Measurements from ENCODE around the gene DUSP15.
A peak's percentile ranks its signal among the peaks of the same experiment; 100 is the strongest.
"Not testable (repeated sequence)": the region's sequence is repeated elsewhere in the genome, so short reads cannot be mapped to it uniquely, and the experiment has no call there.

DUSP15 gene

DNA sequence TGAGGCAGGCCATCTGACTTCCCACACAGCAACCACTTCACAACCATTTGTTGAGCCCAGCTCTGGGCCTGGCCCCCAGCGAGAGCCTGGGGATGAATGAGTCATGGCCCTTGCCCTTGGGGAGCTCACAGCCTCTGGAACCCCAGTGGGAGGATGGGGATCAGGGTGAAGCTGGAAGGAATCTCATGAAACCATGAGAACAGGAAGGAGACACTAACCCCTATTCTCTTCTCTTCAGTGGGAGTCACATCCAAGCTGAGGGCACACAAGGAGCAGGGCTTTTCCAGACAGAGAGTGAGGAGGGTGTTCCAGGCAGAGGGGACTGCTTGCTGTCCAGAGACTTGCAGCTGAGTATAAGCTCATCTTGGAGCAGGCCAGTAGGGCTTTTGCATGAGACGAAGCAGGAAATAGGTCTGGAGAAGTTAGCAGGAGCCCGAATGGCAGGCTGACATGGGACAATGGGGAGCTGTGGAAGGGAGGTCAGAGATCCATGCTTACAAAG, 32.4 kb downstream of the DUSP15 start:
- no peak for DNase-seq

DNA sequence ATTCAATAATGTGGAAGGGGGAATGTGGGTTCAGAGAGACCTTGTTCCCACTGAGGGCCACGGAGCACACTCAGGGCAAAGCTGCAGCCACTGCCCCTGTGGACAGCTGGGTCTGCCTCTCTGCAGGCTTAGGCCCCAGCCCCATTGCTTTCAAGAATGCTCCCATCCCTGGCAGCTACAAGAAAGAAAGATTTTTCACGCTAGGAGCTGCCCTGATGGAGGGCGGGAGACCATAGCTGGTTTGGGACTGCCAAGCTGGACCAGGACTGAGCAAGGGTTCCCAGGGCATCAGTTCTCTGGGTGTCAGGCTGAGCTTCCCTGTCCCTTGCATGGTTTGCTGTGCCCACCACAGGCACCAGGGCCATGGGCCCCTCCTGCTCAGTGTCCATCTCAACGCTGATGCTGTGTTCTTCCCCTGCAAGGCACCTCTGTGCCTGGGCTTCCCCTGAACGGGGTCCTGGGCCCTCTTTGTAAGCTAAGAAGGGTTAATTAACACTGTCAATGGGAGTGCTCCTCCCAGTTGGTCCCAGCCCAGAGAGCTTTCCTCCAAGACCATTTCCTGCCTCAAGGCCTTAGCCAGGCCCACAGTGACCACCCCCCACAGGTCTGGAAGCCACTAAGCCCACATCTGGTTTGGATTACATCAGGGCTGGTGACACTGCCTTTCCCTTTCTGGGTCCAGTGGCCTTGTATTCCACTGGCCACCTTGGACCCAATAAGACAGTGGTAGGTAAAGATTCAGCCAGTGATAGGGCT, 33.3 kb downstream of the DUSP15 start:
- no peak for DNase-seq

DNA sequence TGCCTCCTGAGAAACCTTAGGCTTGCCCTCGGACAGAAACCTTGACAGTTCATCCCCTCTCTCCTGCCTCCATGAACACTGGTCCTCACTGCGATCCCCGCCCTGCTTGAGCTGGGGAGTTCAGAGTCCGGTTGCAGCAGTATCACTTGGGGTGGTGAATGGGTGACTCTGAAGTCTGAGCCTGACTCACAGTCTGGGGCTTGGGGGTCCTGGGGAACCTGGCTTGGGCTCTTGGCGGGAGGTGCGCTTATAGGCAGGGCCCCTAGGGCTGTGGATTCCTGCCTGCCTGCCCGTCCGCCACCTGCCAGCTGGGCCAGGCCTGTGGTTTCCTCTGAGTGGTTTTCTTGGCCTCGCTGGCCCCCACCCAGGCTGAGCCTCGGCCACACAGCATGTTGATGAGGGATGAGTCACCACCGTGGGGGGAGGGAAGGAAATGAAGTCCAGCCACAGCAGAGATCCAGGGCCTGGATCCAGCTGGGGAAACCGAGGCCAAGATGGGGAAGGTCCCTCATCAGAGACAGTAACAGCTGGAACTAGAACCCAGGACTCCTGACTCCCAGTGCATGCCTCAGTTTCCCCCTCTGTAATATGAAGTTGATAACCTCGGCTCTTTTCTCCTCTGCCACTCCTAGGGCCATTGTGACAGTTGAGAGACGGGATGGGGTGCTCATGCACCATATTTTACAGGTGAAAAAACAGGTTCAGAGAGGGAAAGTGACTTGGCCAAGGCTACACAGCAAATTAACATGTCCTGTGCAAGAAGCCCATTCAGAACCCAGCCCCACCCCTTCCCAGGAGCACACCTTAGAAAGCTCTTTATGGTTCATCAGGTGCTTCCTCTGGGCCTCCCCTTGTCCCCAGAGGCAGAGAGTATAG, 34.1 kb downstream of the DUSP15 start:
- DNase-seq = no peak

DNA sequence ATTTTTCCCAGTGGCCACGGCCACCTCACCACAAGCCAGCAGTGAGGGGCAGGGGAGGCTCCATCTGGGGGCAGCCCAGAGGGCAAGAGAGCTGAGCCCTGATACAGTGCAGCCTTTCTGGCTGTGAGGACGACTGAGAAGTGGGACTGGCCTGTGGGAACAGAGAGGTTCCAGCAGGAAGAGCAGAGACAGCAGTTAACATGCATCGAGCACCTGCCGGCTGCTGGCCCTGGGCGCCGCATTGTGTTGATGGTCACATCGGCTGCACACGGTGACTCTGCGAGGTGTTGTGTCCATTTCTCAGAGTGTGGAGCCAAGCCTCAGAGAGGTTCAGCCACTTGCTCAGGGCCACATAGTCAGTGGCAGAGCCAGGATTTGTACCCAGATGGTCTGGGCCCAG, 34.8 kb downstream of the DUSP15 start:
- no peak for DNase-seq

DNA sequence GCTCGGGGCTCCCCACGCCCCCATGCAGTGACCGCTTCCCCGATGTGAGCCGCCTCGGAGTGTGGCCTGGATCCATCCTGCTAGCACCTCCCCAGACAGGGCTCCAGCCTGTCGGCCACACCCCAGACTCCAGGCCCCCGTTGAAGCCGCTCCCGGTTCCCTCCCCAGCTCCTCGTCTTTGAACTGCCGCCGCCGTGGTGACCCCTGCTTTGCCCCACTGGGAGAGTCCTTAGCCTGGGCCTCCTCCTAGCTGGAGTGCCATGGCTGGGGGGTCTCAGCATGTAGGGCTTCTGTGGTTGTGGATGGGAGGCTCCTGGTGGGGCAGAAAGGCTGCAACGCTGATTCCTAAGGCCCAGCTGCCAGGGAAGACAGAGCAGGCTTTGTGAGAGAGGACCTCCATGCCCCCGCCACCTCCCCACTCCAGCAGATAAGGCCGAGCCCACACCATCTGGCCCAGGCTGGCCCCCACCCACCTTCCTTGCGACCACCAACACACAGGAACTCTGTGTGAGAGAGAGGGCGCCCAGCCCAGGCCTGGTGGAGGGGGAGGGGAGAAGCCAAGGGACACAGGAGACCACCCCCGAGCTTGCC, 36.3 kb downstream of the DUSP15 start:
- DNase-seq = no peak

DNA sequence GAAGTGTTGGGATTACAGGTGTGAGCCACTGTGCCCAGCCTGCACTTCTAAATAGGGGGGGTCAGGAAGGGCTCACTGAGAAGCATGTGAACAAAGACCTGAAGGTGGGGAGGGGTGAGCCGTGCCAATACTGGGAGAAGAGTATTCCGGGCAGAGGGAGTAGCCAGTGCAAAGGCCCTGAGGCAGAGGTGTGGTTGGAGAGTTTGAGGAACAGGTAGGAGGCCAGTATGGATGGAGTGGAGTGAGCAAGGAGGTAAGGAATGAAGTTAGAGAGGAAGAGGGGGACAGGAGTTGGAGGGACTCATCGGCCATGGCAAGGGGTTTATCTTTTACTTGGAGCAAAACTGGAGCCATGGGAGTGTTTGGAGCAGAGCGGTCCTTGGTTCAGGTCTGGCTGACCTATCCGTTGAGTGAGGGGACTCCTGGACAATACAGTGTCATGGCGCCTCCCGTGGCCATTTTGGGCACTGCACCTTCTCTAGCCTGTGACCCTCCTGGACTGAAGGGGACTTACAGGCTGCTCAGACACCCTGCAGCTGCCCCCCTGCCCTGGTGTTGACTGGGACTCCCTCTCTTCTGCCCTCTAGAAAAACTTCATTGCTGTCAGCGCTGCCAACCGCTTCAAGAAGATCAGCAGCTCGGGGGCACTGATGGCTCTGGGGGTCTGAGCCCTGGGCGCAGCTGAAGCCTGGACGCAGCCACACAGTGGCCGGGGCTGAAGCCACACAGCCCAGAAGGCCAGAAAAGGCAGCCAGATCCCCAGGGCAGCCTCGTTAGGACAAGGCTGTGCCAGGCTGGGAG, 37.0 kb downstream of the DUSP15 start:
- DNase-seq = peak; percentile 61

DNA sequence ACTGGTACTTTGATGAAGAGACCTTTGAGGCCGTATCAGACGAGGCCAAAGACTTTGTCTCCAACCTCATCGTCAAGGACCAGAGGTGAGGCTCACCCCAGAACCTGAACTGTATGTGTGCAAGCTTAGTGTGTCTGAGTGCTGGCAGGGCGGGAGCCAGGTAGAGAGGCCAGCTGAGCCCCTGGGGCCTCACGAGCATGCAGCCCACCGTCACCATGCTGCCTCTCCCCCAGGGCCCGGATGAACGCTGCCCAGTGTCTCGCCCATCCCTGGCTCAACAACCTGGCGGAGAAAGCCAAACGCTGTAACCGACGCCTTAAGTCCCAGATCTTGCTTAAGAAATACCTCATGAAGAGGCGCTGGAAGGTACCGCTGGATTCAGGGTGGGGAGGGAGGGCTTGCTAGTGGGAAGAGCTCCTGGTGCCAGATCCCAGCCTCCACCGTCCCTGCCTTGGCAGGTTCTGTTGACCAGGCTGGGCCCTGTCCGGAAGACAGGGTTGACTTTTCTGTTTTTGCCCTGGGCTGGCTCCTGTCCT, 38.5 kb downstream of the DUSP15 start:
- no peak for DNase-seq

DNA sequence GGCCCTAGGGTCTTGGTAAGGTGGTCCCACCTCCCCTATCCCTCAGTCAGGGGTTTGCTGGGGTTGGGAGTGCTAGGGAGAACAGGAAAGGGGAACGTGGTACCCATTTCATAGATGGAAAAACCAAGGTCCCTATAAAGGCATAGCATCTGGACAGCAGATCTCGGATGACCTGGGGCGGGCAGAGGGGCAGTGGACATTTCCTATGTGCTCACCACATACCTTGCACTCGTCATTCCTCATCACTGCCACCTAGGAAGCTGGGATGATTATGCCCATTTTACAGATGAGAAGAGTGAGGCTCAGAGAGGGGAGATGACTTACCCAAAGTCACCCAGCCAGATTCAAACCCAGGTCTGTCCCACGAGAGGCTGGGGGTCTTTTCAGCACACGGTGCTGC, 39.1 kb downstream of the DUSP15 start:
- no peak for DNase-seq

DNA sequence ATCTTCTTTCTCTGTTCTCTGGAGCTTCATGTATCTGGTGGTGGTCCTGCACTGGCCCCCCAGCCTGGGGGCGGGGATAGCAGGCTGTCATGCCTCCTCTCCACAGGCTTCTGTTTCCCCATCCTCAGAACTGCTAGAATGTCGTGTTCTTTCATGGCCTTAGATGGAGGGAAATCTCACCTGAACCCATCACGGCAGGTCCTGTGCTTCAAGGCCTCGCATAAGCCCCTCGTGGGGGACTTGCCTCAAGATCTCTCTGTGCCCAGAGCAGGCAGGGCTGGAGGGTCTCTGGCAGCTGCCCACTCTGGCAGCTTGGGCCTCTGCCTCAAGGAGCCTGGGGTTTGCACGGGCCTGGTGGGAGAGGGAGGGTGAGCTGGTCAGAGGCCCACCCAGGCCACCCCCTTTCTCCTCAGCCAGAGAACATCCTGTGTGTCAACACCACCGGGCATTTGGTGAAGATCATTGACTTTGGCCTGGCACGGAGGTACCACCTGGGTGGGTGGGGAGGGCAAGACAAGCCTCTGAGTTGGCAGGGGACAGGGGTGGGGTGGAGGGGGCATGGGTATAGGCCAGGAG, 39.8 kb downstream of the DUSP15 start:
- DNase-seq = no peak

DNA sequence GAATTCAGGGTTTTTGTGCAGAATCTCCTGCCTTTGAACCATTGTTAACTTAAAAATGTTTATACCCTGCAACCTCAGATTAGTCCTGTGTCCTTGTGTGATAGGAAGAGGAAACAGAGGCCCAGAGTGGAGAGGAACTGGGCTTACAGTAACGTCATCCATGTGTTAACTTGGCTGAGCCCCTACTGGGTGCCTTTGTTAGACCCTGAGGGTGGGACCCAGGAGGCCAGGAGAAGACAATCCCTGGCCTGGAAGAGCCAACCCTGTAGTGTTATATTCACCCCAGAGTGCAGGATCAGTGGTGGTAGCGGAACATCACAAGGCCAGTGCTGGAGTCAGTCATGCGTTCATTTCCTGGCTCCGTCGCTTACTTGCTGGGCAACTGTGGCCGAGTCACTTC, 40.6 kb downstream of the DUSP15 start:
- DNase-seq = no peak

DNA sequence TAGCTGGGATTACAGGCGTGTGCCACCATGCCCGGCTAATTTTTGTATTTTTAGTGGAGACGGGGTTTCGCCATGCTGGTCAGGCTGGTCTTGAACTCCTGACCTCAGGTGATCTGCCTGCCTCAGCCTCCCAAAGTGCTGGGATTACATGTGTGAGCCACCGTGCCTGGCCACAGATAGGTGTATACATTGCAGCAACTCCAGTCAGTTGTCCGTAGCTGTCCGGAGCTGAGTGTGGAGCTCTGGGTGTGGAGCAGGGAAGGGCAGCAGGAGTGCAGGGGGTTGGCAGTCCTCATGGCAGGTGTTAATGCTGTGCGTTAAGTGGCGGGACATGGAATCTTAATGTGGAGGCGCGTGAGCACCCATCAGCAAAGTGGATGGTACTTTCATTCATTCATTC, 42.3 kb downstream of the DUSP15 start:
- not testable (repeated sequence) for DNase-seq

DNA sequence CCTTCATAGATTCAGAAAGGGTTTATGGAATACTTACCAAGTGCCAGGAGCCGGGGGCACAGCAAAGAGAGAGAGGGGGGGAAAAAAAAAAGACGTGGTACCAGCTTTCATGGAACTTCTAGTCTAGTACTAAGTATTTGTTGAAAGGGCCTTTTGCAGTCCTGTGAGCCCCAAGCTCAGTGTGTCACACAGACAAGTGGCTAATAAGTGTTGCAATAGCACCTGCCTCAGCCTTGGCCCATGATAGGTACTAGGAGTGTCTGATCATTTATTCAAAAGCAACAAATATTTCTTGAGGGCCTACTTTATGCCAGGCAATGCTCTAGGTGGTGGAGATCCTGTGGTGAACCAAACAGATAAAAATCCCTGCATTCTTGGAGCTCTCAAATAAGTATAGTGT, 43.3 kb downstream of the DUSP15 start:
- DNase-seq = no peak

DNA sequence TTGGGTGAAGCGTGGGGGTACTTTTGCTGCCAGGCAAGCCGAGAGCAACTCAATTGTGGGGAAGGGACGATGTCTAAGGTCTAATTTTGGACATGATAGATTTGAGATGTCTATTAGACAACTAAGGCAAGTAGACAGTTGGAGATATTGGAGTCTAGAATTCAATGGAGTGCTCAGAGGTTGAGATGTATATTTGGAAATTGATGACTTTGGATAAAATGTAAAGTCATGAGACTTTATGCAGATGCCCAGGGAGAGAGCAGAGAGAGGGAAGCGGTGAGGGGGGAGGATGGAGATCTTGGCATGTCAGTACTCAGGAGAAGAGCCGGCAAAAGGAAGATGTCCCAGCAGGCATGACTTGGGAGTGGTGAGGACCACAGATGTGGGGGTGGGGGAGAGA, 44.3 kb downstream of the DUSP15 start:
- no peak for DNase-seq

DNA sequence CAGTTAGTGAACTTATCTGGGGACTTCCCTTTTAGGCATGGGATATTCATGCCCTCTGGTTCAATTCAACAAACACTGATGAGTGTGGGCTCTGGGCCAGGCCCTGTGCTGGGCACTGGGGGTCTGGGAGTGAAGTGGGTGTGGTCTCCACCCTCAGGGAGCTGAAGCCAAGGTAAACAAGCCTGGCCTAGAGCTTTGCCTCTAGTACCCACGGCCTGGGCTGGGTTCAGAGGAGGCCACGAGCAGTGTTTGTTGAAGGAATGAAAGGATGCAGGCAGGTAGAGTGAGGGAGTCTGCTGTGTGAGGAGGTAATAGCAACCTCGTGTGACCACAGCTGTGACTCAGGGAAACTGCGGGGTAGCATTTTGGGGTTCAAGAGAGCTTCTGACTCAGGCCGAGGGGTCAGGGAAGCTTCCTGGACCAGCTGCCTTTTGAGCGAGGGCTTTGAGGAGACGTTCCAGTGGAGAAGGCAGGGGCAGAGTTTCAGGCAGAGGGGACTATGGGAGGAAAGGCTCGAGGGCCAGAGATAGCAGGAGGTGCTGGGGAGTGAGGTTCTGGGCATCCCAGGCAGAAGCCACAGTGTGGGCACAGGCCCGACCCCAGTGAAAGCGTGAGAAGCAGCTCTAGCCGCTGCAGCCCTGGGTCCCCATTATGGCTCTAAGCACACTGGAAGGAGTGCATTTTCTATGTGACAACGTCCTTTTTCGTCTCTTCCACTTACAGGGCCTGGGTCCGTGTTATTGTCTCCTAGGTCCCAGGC, 45.6 kb downstream of the DUSP15 start:
- DNase-seq = no peak

DNA sequence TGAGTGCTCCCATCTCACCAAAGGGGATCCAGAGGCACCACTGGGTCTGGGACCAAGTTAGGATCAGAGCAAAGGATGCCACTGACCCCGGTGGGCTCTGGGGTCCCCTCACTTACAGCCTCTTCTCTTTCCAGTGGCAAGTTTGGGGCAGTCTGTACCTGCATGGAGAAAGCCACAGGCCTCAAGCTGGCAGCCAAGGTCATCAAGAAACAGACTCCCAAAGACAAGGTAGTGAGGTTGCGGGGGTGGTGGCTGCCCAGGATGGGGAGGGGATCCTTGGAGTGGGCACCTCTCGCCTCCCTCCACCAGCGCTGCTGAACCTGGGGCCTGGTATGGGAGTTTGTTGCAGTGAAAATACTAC, 46.2 kb downstream of the DUSP15 start:
- DNase-seq = no peak

DNA sequence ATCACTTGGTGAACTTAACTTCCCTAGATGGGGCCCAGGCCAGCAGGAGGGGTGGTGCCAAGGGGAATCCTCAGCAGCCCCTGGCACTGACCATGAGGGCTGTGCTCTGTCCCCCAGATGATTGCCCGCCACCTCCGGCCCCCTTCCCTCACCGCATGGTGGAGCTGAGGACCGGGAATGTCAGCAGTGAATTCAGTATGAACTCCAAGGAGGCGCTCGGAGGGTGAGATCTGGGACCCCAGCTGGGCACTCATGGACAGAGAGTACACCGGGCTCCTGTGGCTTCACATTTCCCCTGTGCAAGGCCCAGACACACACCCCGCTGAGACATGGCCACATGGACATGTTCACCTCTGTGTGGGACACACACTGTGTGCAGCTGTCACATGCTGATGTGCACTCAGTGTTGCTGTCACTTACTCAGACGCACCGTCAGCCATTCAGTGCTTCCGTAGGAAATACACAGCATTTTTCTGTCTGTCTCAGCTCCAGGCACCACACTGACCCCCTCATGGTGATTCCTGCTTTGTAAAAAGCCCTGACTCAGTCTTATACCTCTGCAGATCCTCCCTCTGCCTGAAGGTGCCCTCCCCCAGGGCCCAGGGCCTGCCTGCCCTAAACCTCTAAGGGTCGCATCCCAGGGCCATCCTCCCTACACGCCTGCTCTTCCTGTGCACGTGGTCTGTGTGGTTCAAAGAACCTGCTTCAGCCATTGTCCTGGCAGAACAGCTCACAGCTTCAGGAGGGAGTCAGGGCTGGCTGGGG, 46.8 kb downstream of the DUSP15 start:
- no peak for DNase-seq

DNA sequence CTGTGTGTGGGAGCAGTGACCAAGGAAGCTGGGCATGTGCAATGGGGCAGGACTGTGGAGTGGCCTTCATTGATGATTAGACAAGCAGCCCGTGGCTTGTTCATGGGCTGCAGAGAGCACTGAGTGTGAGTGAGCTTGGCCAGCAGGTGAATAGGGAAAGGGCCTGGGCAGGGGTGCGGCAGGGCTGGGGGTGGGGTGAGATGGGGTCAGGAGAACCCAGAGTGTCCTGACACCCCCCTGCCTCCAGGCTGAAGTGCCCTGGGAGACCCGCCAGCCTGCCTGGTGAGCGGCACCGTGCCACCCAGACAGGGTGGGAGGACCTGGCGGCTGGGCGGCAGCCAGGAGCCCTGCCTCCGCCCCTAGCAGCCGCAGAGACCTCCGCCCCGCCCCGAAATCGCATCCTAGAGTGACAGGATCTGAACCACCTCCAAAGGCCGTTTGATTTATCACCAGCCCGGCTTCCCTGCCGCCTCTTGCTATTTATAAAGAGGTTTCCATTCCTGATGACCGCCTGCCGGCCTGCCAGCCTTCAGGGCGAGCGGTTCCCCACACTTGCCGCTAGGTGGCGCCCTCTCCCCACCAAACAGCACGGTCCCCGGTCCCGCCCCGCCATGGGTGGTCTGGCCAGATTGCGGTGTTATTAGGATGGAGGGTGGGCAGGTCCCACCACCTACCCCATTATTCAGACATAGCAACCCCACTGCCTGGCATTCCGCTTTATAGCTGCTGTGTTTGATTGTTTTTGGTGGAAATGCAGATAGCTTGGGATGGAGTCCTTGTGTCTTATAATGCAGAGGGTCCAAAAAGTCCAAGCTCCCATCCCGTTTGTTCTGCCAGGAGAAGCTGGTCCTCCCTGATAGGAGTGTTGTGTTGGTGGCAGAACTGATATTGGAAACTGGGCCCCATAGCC, 47.7 kb downstream of the DUSP15 start:
- peak; percentile 76 for DNase-seq

DNA sequence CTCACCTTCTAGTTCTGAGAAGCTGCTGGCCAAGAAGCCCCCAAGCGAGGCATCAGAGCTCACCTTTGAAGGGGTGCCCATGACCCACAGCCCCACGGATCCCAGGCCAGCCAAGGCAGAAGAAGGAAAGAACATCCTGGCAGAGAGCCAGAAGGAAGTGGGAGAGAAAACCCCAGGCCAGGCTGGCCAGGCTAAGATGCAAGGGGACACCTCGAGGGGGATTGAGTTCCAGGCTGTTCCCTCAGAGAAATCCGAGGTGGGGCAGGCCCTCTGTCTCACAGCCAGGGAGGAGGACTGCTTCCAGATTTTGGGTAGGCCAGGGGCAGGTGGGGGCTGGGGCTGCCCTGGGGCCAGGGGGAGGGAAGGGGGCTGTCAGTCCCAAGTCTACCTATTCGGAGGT, 48.9 kb downstream of the DUSP15 start:
- no peak for DNase-seq

DNA sequence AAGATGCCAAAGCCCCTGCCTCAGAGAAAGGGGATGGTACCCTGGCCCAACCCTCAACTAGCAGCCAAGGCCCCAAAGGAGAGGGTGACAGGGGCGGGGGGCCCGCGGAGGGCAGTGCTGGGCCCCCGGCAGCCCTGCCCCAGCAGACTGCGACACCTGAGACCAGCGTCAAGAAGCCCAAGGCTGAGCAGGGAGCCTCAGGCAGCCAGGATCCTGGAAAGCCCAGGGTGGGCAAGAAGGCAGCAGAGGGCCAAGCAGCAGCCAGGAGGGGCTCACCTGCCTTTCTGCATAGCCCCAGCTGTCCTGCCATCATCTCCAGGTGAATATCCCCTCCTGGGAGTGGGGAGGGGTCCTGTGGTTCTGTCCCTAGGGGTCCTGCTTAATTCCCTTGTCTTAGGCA, 50.1 kb downstream of the DUSP15 start:
- no peak for DNase-seq
